HUES64 (cell line): ENCODE data around the gene TLR9.
A peak's percentile ranks its signal among the peaks of the same experiment; 100 is the strongest.

ENCODE experiments used
- H3K27ac ChIP-seq: 2 replicates; pipeline ENCODE4 v1.7.0; 2013; ENCODE audit warnings: low read depth, low read length, inconsistent platforms
- H3K27me3 ChIP-seq: 2 replicates; pipeline ENCODE4 v1.6.1; 2013; ENCODE audit warnings: mild to moderate bottlenecking, low read length; ENCODE audit not compliant: insufficient read depth
- H3K36me3 ChIP-seq: 2 replicates; pipeline ENCODE4 v1.6.1; 2013; ENCODE audit warnings: mild to moderate bottlenecking, low read length; ENCODE audit not compliant: insufficient read depth
- H3K4me1 ChIP-seq: 2 replicates; pipeline ENCODE4 v1.6.1; 2013; ENCODE audit warnings: mild to moderate bottlenecking, low read length, moderate library complexity; ENCODE audit not compliant: insufficient read depth
- H3K4me3 ChIP-seq: 2 replicates; pipeline ENCODE4 v1.5.1; 2013; ENCODE audit warnings: mild to moderate bottlenecking, low read length, moderate library complexity
- H3K9ac ChIP-seq: 2 replicates; pipeline ENCODE4 v1.6.1; 2013; ENCODE audit warnings: mild to moderate bottlenecking, low read depth, low read length
- H3K9me3 ChIP-seq: 2 replicates; pipeline ENCODE4 v1.6.1; 2013; ENCODE audit warnings: low read depth, low read length; ENCODE audit not compliant: insufficient read depth
- WGBS: fragments of 150-250, 120-280 bp; methylation state at CpG from one replicate; pipeline ENCODE4 v1.1.7; 2013; ENCODE audit warnings: missing lambda C conversion rate; 5-methylcytosine and 5-hydroxymethylcytosine counted together

The TLR9 gene

DNA sequence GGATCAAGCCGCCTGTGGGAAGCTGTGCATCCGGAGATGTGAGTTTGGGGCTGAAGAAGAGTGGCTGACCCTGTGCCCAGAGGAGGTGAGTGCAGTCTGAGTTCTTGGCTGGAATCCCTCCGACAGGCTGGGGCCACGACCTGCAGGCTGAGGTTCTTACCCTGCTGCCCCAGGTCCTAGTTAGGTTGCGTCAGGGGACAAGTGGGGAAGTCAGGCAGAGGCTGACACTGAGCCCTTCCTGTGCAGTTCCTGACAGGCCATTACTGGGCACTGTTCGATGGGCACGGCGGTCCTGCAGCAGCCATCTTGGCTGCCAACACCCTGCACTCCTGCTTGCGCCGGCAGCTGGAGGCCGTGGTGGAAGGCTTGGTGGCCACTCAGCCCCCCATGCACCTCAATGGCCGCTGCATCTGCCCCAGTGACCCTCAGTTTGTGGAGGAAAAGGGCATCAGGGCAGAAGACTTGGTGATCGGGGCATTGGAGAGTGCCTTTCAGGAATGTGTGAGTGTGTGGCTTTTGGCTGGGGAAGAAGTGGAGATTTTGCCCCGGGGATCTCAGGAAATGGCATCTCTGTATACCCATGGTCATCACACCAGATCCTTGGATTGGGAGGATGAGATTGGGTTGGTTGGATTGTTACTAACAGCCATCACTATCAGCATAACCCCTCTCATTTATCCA, 21.4 kb upstream of the TLR9 start:
- no peak overlapping the region for H3K27ac ChIP-seq

DNA sequence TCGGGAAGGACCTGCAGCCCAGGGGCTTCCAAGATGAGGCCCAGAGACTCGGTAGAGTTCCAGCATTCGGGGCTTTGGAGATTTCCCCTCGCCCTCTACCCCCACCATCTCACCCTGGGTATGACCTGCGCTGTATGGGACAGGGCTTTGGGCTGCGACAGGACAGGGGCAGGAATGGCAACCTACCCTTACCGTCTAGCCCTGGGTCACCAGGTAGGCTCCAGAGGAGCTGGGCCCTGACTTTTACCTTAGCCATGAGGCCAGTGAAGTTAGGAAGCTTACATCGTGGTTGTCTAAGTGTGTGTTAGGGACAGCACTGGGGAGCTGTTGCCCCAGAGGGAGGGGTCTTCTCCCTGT, 20.8 kb upstream of the TLR9 start:
- Histone ChIP-seq H3K4me1 (no peaks in the 10 kb centered on the region), H3K27ac (no peak overlapping the region)

More for the DNA sequence above, 21.4 kb upstream of the TLR9 start:
- Histone ChIP-seq H3K4me3 (peak overlapping the region; percentile 48), H3K4me1 (no peaks in the 10 kb centered on the region), H3K9ac (no peak overlapping the region), H3K27me3 (peaks cover 38% of the 10 kb centered on the region), H3K9me3 (no peaks in the 10 kb centered on the region), H3K36me3 (peaks cover 23% of the 10 kb centered on the region)
- WGBS = 85% methylated on average over 14 of the region's 14 CpGs

DNA sequence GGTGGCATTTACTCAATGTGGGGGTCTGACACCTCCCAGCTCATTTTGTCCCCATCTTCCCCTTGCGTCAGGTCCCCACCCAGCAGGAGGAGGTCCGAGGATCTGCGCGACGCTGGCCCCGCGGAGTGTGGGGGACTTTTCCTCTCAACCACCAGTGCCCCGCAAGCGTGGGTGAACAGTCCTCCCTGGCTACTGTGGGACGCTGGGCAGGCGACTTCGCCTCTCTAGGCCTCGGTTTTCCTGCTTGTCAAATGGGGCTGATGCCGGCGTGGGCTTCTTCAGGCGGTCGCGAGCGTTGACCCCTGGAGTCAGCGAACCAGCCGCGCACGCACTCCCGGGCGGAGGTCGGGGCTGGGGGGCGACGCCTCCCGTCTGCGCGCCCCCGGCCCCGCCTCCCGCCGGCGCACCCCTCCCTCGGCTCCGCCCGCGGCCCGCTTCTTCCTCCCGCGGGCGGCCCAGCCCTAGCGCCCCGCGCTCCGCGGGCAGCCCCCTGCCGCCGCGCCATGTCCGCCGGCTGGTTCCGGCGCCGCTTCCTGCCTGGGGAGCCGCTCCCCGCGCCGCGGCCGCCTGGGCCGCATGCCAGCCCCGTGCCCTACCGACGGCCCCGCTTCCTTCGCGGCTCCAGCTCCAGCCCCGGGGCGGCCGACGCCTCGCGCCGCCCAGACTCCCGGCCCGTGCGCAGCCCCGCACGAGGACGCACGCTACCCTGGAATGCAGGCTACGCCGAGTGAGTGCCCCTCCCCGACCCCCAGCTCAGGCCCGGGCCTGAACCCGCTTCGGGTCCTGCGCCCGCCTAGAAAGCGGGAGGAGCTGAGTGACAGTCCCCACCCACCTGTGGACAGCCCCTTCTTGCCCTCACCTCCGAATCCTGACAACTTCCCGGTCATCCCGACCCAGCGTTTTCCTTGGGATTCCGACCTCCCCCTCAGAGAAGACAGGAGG, 20.1 kb upstream of the TLR9 start, which contains the start of gene PPM1M:
PPM1M (plus strand) TSS at position 438 of the 942 bp plus-strand sequence; CDS start at position 504, 66 bp downstream.
- Histone ChIP-seq H3K4me3 (peak within 1 kb of the TSS; percentile 48), H3K4me1 (0 out of 2 replicates have a peak, but pooled peaks cover 4% of the 10 kb centered on the region), H3K27me3 (peaks cover 38% of the 10 kb centered on the region), H3K27ac (no peak within 1 kb of the TSS), H3K9me3 (no peaks in the 10 kb centered on the region), H3K9ac (peak within 1 kb of the TSS; percentile 61), H3K36me3 (peaks cover 13% of the 10 kb centered on the region; the same call in 1 of the 2 replicates)
- WGBS = 3% methylated on average over 98 of the region's 98 CpGs

More for the DNA sequence above, 20.8 kb upstream of the TLR9 start:
- 27% methylated on average over 8 of the region's 8 CpGs for WGBS
- Histone ChIP-seq H3K9ac (peak overlapping the region; percentile 61), H3K9me3 (no peaks in the 10 kb centered on the region), H3K36me3 (peaks cover 17% of the 10 kb centered on the region; the same call in 1 of the 2 replicates), H3K27me3 (peaks cover 38% of the 10 kb centered on the region), H3K4me3 (peak overlapping the region; percentile 48)

DNA sequence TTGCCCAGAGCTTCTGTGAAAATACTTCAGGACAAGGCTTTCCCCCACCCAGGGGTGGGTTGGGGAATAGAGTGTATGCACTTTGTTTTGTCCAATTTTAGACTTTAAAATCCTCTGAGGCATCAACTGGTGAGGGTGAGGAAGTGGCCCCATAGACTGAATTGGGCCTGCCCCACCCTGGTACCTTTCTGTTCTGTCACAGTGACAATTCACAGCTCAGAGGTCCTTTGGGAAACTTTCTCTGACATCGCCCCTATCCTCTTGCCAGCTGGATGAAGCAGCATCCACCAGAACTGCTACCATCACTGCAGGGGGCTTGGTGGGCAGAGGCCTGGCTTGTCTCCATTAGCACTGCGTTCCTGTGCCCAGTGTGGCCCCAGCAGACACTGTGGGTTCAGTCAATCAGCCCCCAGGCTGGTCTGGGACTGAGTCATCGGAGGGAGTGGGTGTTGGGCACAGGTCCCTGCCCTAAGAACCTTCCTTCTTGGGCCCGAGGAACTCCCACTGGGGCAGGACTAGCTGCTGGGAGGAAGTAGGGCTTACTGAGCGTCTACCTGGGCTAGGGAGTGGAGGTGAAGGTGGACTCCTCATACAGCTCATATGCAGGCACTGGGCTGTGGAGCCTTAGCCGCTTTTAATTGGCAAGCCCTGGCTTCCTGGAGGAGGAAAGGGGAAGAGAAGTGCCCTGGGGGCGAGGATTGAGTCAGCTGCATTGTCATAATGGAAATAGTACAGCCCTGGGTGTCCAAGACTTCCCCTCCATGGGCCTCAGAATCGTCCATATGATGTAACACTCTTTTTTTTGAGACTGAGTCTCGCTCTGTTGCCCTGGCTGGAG, 18.6 kb upstream of the TLR9 start:
- Histone ChIP-seq H3K9me3 (no peaks in the 10 kb centered on the region), H3K36me3 (0 out of 2 replicates have a peak, but pooled peaks cover 1% of the 10 kb centered on the region), H3K27ac (no peak overlapping the region), H3K27me3 (peaks cover 38% of the 10 kb centered on the region), H3K9ac (no peak overlapping the region), H3K4me1 (0 out of 2 replicates have a peak, but pooled peaks cover 4% of the 10 kb centered on the region), H3K4me3 (no peak overlapping the region)
- WGBS = 80% methylated on average over 9 of the region's 9 CpGs

DNA sequence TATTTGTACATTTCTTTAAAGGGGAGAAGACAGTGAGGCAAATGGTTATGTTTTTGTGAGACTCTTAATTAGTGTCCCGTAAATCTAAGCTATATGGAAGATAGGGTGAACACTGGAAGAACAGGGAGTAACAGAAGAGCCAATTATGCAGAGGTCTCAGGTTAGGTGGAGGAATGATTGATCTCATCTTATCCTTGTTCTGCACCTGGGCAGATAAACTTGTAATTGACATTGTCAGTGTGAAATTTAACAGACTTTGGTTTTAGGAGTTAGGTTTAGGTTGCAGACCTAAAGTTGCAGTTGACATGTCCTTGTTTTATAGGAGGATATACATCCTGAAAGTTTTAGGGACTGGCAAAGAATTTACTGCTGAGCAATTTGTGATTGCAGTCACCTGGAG, 16.6 kb upstream of the TLR9 start:
- H3K36me3 ChIP-seq = no peaks in the 10 kb centered on the region
- no peak overlapping the region for H3K9ac ChIP-seq
- H3K27ac ChIP-seq = no peak overlapping the region
- H3K4me3 ChIP-seq = no peak overlapping the region
- WGBS = 91% methylated on average over 1 of the region's 1 CpG
- H3K4me1 ChIP-seq = peaks cover 18% of the 10 kb centered on the region
- H3K9me3 ChIP-seq = no peaks in the 10 kb centered on the region
- peaks cover 34% of the 10 kb centered on the region for H3K27me3 ChIP-seq

DNA sequence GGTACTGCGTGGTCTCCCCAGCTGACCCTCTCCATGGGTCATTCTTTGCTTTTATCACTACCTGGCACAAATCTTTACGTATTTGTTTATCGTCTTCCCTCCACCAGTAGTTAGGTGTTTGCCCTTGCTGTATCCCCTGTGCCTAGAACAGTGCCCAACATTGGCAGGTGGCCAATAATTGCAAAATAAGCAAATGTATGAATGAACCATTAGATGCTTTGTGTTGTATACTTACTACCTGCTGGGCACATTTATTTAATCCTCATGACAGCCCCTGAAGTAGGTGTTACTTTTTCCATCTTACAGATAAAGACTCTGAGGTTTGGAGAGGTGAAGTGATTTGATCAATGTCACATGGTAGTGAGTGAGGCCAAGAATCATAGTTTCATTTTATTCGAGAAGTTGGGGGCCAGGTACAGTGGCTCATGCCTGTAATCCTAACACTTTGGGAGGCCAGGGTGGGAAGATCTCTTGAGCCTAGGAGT, 15.5 kb upstream of the TLR9 start:
- WGBS = 95% methylated on average over 4 of the region's 4 CpGs
- Histone ChIP-seq H3K4me3 (no peak overlapping the region), H3K27me3 (peaks cover 23% of the 10 kb centered on the region), H3K9ac (no peak overlapping the region), H3K4me1 (peaks cover 23% of the 10 kb centered on the region), H3K36me3 (no peaks in the 10 kb centered on the region), H3K27ac (no peak overlapping the region), H3K9me3 (no peaks in the 10 kb centered on the region)

DNA sequence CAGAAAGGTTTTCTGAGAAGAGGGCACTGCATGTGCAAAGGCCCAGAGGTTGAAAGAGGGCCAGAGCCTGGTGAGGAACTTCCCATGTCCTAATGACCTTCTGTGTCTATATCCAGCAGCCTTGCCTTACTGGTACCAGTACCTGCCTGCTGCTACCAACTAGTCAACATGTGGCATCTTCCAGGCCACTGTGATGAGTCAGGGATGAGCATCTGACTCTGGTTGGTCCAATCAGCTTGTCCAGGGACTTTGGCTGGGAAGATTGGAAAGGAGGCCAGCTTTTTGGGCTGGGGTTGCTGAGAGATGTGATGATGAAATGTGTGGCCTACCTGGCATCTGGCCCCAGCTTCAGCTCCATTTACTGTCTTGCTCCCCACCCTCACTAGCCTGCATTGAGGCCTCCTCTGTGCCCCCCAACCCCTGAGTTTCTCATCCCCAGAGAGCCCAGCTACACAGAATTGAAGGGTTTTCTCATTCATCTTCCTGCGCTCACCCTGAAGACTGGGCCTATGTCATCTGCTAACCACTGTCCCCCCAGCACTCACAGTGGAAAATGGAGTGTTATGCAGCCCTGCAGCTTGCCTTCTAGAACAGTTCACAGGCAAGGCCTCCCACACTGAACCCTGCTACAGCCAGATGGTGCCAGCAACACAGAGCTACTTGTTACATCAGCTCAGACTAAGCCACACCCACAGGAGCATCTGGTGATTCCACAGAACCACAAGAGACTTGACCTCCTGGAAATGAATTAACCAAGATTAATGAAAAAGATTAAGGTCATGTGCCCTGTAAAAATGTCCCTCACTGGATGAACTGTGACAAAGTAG, 14.8 kb upstream of the TLR9 start:
- Histone ChIP-seq H3K27me3 (peaks cover 17% of the 10 kb centered on the region), H3K4me1 (peaks cover 23% of the 10 kb centered on the region), H3K9ac (no peak overlapping the region), H3K4me3 (peak overlapping the region; percentile 89), H3K27ac (no peak overlapping the region), H3K36me3 (no peaks in the 10 kb centered on the region), H3K9me3 (no peaks in the 10 kb centered on the region)
- WGBS = 92% methylated on average over 1 of the region's 1 CpG

DNA sequence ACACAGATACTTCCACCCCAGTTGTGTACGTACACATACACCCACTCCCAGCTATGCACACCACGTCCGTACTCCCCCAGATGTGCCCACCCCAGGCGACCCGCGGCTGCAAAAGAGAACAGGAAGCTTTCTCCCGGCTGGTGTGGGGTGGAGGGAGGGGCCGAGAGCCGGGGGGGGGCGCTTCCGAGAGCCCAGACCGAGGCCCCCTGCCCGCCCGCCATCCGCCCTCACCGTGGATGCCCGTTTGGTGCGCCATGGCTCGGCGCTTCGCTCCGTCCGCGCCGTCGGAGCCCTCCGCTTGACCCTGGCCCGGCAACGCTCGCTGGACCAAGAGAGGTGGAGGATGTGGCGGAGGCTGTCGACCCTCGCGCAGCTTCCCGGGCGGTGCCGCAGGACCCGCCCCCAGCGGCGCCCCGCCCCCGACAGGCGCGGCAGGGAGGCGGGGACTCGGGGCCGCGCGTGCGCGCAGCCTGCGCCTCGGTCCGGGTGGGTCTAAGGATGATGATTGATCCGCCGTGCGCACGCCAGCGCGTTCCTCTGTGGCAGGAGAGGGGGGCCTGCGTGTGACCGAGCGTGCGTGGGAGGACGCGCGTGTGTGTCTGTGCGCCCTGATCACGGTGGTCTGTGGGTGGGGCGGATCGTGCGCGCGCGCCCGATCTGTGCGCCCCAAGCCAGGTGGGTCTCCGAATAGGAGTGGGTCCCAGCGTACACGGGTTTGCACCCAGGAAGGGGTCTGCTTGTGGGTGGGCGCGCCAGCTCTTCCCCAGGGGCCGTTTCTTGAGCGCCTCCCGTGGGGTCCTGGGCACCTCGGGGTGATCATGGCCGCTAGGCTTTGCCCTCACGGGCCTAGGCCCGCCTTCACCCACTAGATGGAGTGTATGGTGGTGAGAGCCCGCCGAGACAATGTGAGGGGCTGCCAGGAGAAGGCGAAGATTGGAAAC, 13.6 kb upstream of the TLR9 start, which contains the start of gene TWF2:
TWF2 (minus strand) TSS at position 398 of the 941 bp plus-strand sequence; CDS start at position 256, 142 bp downstream.
- H3K9ac ChIP-seq = peak within 1 kb of the TSS; percentile 80
- peaks cover 23% of the 10 kb centered on the region for H3K4me1 ChIP-seq
- peak within 1 kb of the TSS; percentile 42 for H3K27ac ChIP-seq
- H3K4me3 ChIP-seq = peak within 1 kb of the TSS; percentile 89
- WGBS = 2% methylated on average over 91 of the region's 92 CpGs
- H3K36me3 ChIP-seq = no peaks in the 10 kb centered on the region
- H3K27me3 ChIP-seq = peaks cover 5% of the 10 kb centered on the region; the same call in 1 of the 2 replicates
- H3K9me3 ChIP-seq = no peaks in the 10 kb centered on the region

DNA sequence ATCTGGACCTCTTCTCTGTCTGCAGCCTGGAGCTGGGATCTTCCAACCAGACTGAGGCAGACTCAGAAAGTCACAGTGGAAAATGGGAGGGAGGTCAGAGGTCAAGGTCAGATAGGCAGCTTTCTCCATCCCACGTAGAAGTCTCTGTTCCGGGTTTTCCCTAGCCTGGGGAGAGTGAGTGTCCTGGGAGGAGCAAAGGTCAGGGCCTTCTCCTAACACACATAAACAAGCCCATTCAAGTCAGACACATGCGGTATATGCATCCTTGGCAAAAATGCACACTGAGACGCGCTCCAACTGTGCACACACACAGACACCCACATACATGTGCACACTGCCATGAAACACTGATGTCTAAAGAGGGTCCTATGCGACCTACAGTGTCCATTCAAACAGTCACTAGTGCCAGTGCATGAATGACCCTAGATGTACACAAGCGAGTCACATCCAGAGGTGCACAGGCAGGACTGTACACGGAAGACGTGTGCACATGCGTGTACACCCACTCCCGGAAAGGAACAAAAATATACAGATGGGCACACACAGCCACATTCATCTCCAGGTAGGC, 12.8 kb upstream of the TLR9 start:
- Histone ChIP-seq H3K9me3 (no peaks in the 10 kb centered on the region), H3K9ac (no peak overlapping the region), H3K27ac (no peak overlapping the region; the same call in 1 of the 2 replicates), H3K4me1 (peaks cover 23% of the 10 kb centered on the region), H3K36me3 (no peaks in the 10 kb centered on the region), H3K27me3 (no peaks in the 10 kb centered on the region), H3K4me3 (peak overlapping the region; percentile 89)
- WGBS = 15% methylated on average over 11 of the region's 11 CpGs
